Suppressor macrophage (primary cell): ENCODE measurements around the gene ALKAL2.

Source experiments
- DNase-seq, 4 experiments: peaks; one replicate each; pipeline ENCODE4 v3.0.0-alpha.2; 2020 to 2022

The ALKAL2 gene

GRCh38 chr2:270861-271260 lies 17.0 kb downstream of the ALKAL2 start:
- no peak for DNase-seq

GRCh38 chr2:269356-270030 lies 18.4 kb downstream of the ALKAL2 start:
- DNase-seq, result peak in 2 of 4 experiments; percentile 7

- DNase-seq, result no peak
These were observed 19.6 kb downstream of the ALKAL2 start for GRCh38 chr2:268323-268722.

- DNase-seq, result peak; percentile 98 to 99 (median 98)
These were observed 23.1 kb downstream of the ALKAL2 start, which contains the start of gene ACP1 for GRCh38 chr2:264493-265468. Gene ACP1 (plus strand): TSS chr2:264947. CDS start chr2:264965, 18 bp downstream.

GRCh38 chr2:263774-264492 lies 24.0 kb downstream of the ALKAL2 start, which contains the start of gene SH3YL1:
Gene SH3YL1 (minus strand): TSS chr2:264032. CDS start chr2:263984, 48 bp downstream.
- DNase-seq, result peak in 2 of 4 experiments; percentile 25 to 51

GRCh38 chr2:263022-263738 lies 24.7 kb downstream of the ALKAL2 start:
- no peak for DNase-seq

- no peak for DNase-seq
These were observed 25.8 kb downstream of the ALKAL2 start for GRCh38 chr2:262117-262516.

GRCh38 chr2:260507-261161 lies 27.3 kb downstream of the ALKAL2 start:
- no peak for DNase-seq

- no peak for DNase-seq
These were observed 28.0 kb downstream of the ALKAL2 start for GRCh38 chr2:259789-260331.

GRCh38 chr2:258933-259332 lies 29.0 kb downstream of the ALKAL2 start:
- DNase-seq, result no peak

GRCh38 chr2:257842-258241 lies 30.0 kb downstream of the ALKAL2 start:
- DNase-seq, result no peak

- DNase-seq, result no peak
These were observed 30.5 kb downstream of the ALKAL2 start for GRCh38 chr2:257429-257828.

GRCh38 chr2:256094-256493 lies 31.8 kb downstream of the ALKAL2 start:
- no peak for DNase-seq

- DNase-seq, result no peak
These were observed 32.7 kb downstream of the ALKAL2 start for GRCh38 chr2:255195-255594.

- DNase-seq, result no peak
These were observed 33.6 kb downstream of the ALKAL2 start for GRCh38 chr2:254241-254640.

GRCh38 chr2:253202-253638 lies 34.7 kb downstream of the ALKAL2 start:
- DNase-seq, result no peak

GRCh38 chr2:252001-252602 lies 35.8 kb downstream of the ALKAL2 start:
- DNase-seq, result no peak

GRCh38 chr2:249538-250042 lies 38.3 kb downstream of the ALKAL2 start:
- DNase-seq, result no peak

- no peak for DNase-seq
These were observed 39.2 kb downstream of the ALKAL2 start for GRCh38 chr2:248724-249123.

GRCh38 chr2:246489-247144 lies 41.3 kb downstream of the ALKAL2 start:
- peak; percentile 53 to 69 (median 66) for DNase-seq
